DMS 273 (cell line): Measurements from ENCODE around the gene RYR3.

Source experiments
- DNase-seq: peaks from one replicate; lab custom pipeline; 2025; ENCODE audit not compliant: unreplicated experiment; lab: John Stamatoyannopoulos, UW

Gene RYR3

GRCh38 chr15:33746203-33746602, 435.4 kb downstream of the RYR3 start:
- DNase-seq = no peak

GRCh38 chr15:33753012-33753411, 442.2 kb downstream of the RYR3 start:
- no peak for DNase-seq

- DNase-seq = no peak
Measured at GRCh38 chr15:33754242-33754641, 443.5 kb downstream of the RYR3 start.

GRCh38 chr15:33756961-33757360, 446.2 kb downstream of the RYR3 start:
- no peak for DNase-seq

GRCh38 chr15:33757516-33758232, 446.9 kb downstream of the RYR3 start:
- no peak for DNase-seq

GRCh38 chr15:33766389-33766788, 455.6 kb downstream of the RYR3 start:
- DNase-seq = no peak

- no peak for DNase-seq
Measured at GRCh38 chr15:33768670-33769190, 458.0 kb downstream of the RYR3 start.

GRCh38 chr15:33773969-33774368, 463.2 kb downstream of the RYR3 start:
- no peak for DNase-seq

GRCh38 chr15:33778852-33779251, 468.1 kb downstream of the RYR3 start:
- no peak for DNase-seq

GRCh38 chr15:33780011-33780768, 469.4 kb downstream of the RYR3 start:
- DNase-seq = no peak

- DNase-seq = no peak
Measured at GRCh38 chr15:33782966-33783365, 472.2 kb downstream of the RYR3 start.

GRCh38 chr15:33785366-33785765, 474.6 kb downstream of the RYR3 start:
- no peak for DNase-seq

- peak; percentile 10 for DNase-seq
Measured at GRCh38 chr15:33788906-33789540, 478.3 kb downstream of the RYR3 start.

GRCh38 chr15:33794453-33794852, 483.7 kb downstream of the RYR3 start:
- no peak for DNase-seq

GRCh38 chr15:33795070-33795469, 484.3 kb downstream of the RYR3 start:
- no peak for DNase-seq

- no peak for DNase-seq
Measured at GRCh38 chr15:33797651-33798050, 486.9 kb downstream of the RYR3 start.

- no peak for DNase-seq
Measured at GRCh38 chr15:33801954-33802353, 491.2 kb downstream of the RYR3 start.

- DNase-seq = no peak
Measured at GRCh38 chr15:33807665-33808064, 496.9 kb downstream of the RYR3 start.

GRCh38 chr15:33808720-33809457, 498.1 kb downstream of the RYR3 start:
- no peak for DNase-seq

GRCh38 chr15:33810073-33810595, 499.4 kb downstream of the RYR3 start:
- no peak for DNase-seq

GRCh38 chr15:33810806-33811205, 500.0 kb downstream of the RYR3 start:
- DNase-seq = no peak
